ENCODE measurements around the gene QRSL1. TPM values are rescaled to one million over a fixed set of nuclear protein-coding genes. Genes with fewer than 3 reads are reported as not detected.
A peak's percentile ranks its signal among the peaks of the same experiment; 100 is the strongest.

QRSL1 gene
- total RNA-seq, 1 donor from 2014 or later = 18.3 TPM

- no peak for TF ChIP-seq CTCF (IDR thresholded peaks at IDR 0.05; ENCODE audit: unreplicated experiment)
- H3K4me1 Mint-ChIP-seq (ENCODE audit: low read depth) = peaks cover 26% of the 10 kb centered on the region
- H3K9me3 Mint-ChIP-seq (ENCODE audit: low read depth) = peaks cover 2% of the 10 kb centered on the region
- H3K27ac Mint-ChIP-seq = no peak overlapping the region
- DNase-seq (ENCODE audit: low spot score, unreplicated experiment) = no peak
- no peaks in the 10 kb centered on the region for H3K27me3 Mint-ChIP-seq
- H3K36me3 Mint-ChIP-seq (ENCODE audit: insufficient read depth) = peaks cover 10% of the 10 kb centered on the region
- no peak overlapping the region for H3K4me3 Mint-ChIP-seq (ENCODE audit: low read depth)
These were observed 2.0 kb downstream of the QRSL1 start for GRCh38 chr6:106631346-106631745.

- no peak for TF ChIP-seq CTCF (IDR thresholded peaks at IDR 0.05; ENCODE audit: unreplicated experiment)
- no peak for DNase-seq (ENCODE audit: low spot score, unreplicated experiment)
- Mint-ChIP-seq H3K9me3 (ENCODE audit: low read depth) (peaks cover 4% of the 10 kb centered on the region), H3K4me1 (ENCODE audit: low read depth) (peaks cover 21% of the 10 kb centered on the region), H3K27ac (no peak overlapping the region), H3K27me3 (no peaks in the 10 kb centered on the region), H3K36me3 (ENCODE audit: insufficient read depth) (peaks cover 16% of the 10 kb centered on the region), H3K4me3 (ENCODE audit: low read depth) (no peak overlapping the region)
These were observed 5.2 kb downstream of the QRSL1 start for GRCh38 chr6:106634565-106634964.

GRCh38 chr6:106637051-106637716, 7.8 kb downstream of the QRSL1 start:
- Mint-ChIP-seq H3K27ac (peak overlapping the region; percentile 1), H3K9me3 (ENCODE audit: low read depth) (peaks cover 7% of the 10 kb centered on the region), H3K4me1 (ENCODE audit: low read depth) (peaks cover 17% of the 10 kb centered on the region), H3K36me3 (ENCODE audit: insufficient read depth) (peaks cover 21% of the 10 kb centered on the region), H3K27me3 (no peaks in the 10 kb centered on the region), H3K4me3 (ENCODE audit: low read depth) (no peak overlapping the region)
- no peak for DNase-seq (ENCODE audit: low spot score, unreplicated experiment)
- TF ChIP-seq CTCF (IDR thresholded peaks at IDR 0.05; ENCODE audit: unreplicated experiment) = no peak

GRCh38 chr6:106637717-106638341, 8.5 kb downstream of the QRSL1 start:
- peaks cover 14% of the 10 kb centered on the region for H3K4me1 Mint-ChIP-seq (ENCODE audit: low read depth)
- no peak overlapping the region for H3K27ac Mint-ChIP-seq
- peaks cover 26% of the 10 kb centered on the region for H3K36me3 Mint-ChIP-seq (ENCODE audit: insufficient read depth)
- no peak overlapping the region for H3K4me3 Mint-ChIP-seq (ENCODE audit: low read depth)
- no peaks in the 10 kb centered on the region for H3K27me3 Mint-ChIP-seq
- DNase-seq (ENCODE audit: low spot score, unreplicated experiment) = no peak
- peaks cover 4% of the 10 kb centered on the region for H3K9me3 Mint-ChIP-seq (ENCODE audit: low read depth)
- no peak for TF ChIP-seq CTCF (IDR thresholded peaks at IDR 0.05; ENCODE audit: unreplicated experiment)

- no peak for DNase-seq (ENCODE audit: low spot score, unreplicated experiment)
- peaks cover 12% of the 10 kb centered on the region for H3K4me1 Mint-ChIP-seq (ENCODE audit: low read depth)
- H3K9me3 Mint-ChIP-seq (ENCODE audit: low read depth) = peaks cover 4% of the 10 kb centered on the region
- H3K4me3 Mint-ChIP-seq (ENCODE audit: low read depth) = no peak overlapping the region
- no peak overlapping the region for H3K27ac Mint-ChIP-seq
- no peaks in the 10 kb centered on the region for H3K27me3 Mint-ChIP-seq
- H3K36me3 Mint-ChIP-seq (ENCODE audit: insufficient read depth) = peaks cover 31% of the 10 kb centered on the region
- TF ChIP-seq CTCF (IDR thresholded peaks at IDR 0.05; ENCODE audit: unreplicated experiment) = no peak
These were observed 10.4 kb downstream of the QRSL1 start for GRCh38 chr6:106639812-106640211.

Measured in progenitor cell of endocrine pancreas (in vitro differentiated cells).